H9 (cell line): ENCODE data around the gene SERPINA10. TPM values are rescaled to one million over a fixed set of nuclear protein-coding genes. Genes with fewer than 3 reads are reported as not detected.
A peak's percentile ranks its signal among the peaks of the same experiment; 100 is the strongest.

Source experiments
- DNase-seq: peaks from one replicate; pipeline ENCODE4 v3.0.0-alpha.2; 2017
- H2AFZ ChIP-seq: one replicate; pipeline ENCODE4 v1.6.1; 2013; ENCODE audit warnings: mild to moderate bottlenecking, low read length, control low read depth, moderate library complexity
- H2AK5ac ChIP-seq: 2 replicates; pipeline ENCODE4 v1.6.1; 2013; ENCODE audit warnings: low read length, control low read depth, mixed read lengths; ENCODE audit not compliant: insufficient read length
- H2BK120ac ChIP-seq: one replicate; pipeline ENCODE4 v1.6.1; 2013; ENCODE audit warnings: low read depth, mild to moderate bottlenecking, low read length, control low read depth, inconsistent platforms; ENCODE audit not compliant: poor library complexity, severe bottlenecking
- H2BK12ac ChIP-seq: 2 replicates; pipeline ENCODE4 v1.6.1; 2013; ENCODE audit warnings: low read length, control low read depth, mixed read lengths, low read depth; ENCODE audit not compliant: insufficient read length
- H2BK15ac ChIP-seq: 2 replicates; pipeline ENCODE4 v1.6.1; 2013; ENCODE audit warnings: low read depth, low read length, control low read depth
- H2BK20ac ChIP-seq: one replicate; pipeline ENCODE4 v1.6.1; 2013; ENCODE audit warnings: low read depth, mild to moderate bottlenecking, low read length, control low read depth, inconsistent platforms; ENCODE audit not compliant: poor library complexity, severe bottlenecking
- H2BK5ac ChIP-seq: 2 replicates; pipeline ENCODE4 v1.6.1; 2013; ENCODE audit warnings: low read length, control low read depth, mixed read lengths; ENCODE audit not compliant: insufficient read length
- H3K14ac ChIP-seq: 2 replicates; pipeline ENCODE4 v1.6.1; 2013; ENCODE audit warnings: low read length, control low read depth; ENCODE audit not compliant: insufficient read depth
- H3K18ac ChIP-seq: 2 replicates; pipeline ENCODE4 v1.6.1; 2013; ENCODE audit warnings: low read depth, mild to moderate bottlenecking, mixed read lengths, low read length, control low read depth; ENCODE audit not compliant: insufficient read length
- H3K23ac ChIP-seq: 2 replicates; pipeline ENCODE4 v1.6.1; 2013; ENCODE audit warnings: low read length, control low read depth, mixed read lengths, low read depth; ENCODE audit not compliant: insufficient read length
- H3K23me2 ChIP-seq: 2 replicates; pipeline ENCODE4 v1.6.1; 2013; ENCODE audit warnings: low read depth, mild to moderate bottlenecking, mixed read lengths, low read length, control low read depth; ENCODE audit not compliant: insufficient read length, poor library complexity, severe bottlenecking
- H3K27ac ChIP-seq: 2 replicates; pipeline ENCODE4 v1.5.1; 2013; ENCODE audit warnings: low read length, control low read depth, mixed read lengths, low read depth; ENCODE audit not compliant: insufficient read length
- H3K27me3 ChIP-seq: 2 replicates; pipeline ENCODE4 v1.6.1; 2013; ENCODE audit warnings: low read length, control low read depth, inconsistent platforms; ENCODE audit not compliant: insufficient read depth
- H3K4ac ChIP-seq: 2 replicates; pipeline ENCODE4 v1.6.1; 2013; ENCODE audit warnings: low read depth, mild to moderate bottlenecking, control low read depth, inconsistent platforms, low read length, moderate library complexity
- H3K4me1 ChIP-seq: 2 replicates; pipeline ENCODE4 v1.6.1; 2013; ENCODE audit warnings: low read length, control low read depth, inconsistent platforms; ENCODE audit not compliant: insufficient read depth
- H3K4me2 ChIP-seq: 2 replicates; pipeline ENCODE4 v1.6.1; 2013; ENCODE audit warnings: low read length, control low read depth, mixed read lengths; ENCODE audit not compliant: insufficient read length, insufficient read depth
- H3K56ac ChIP-seq: 2 replicates; pipeline ENCODE4 v1.6.1; 2013; ENCODE audit warnings: low read depth, mild to moderate bottlenecking, mixed read lengths, low read length, control low read depth; ENCODE audit not compliant: insufficient read length
- H3K79me1 ChIP-seq: 2 replicates; pipeline ENCODE4 v1.6.1; 2013; ENCODE audit warnings: low read depth, mild to moderate bottlenecking, moderate library complexity, low read length, control low read depth, inconsistent platforms; ENCODE audit not compliant: insufficient read depth, poor library complexity, severe bottlenecking
- H3K79me2 ChIP-seq: 2 replicates; pipeline ENCODE4 v1.6.1; 2013; ENCODE audit warnings: low read length, control low read depth, inconsistent platforms; ENCODE audit not compliant: insufficient read depth
- H3K9ac ChIP-seq: 2 replicates; pipeline ENCODE4 v1.6.1; 2013; ENCODE audit warnings: low read length, control low read depth, mixed read lengths; ENCODE audit not compliant: insufficient read length; ENCODE audit errors: extremely low read depth
- H3K9me3 ChIP-seq: one replicate; pipeline ENCODE4 v1.6.1; 2013; ENCODE audit warnings: low read depth, low read length, inconsistent platforms; ENCODE audit not compliant: control insufficient read depth
- H3T11ph ChIP-seq: one replicate; pipeline ENCODE4 v1.6.1; 2013; ENCODE audit warnings: mild to moderate bottlenecking, low read length, control low read depth, inconsistent platforms
- H4K20me1 ChIP-seq: one replicate; pipeline ENCODE4 v1.6.1; 2013; ENCODE audit not compliant: control insufficient read depth, insufficient read length, insufficient read depth
- H4K5ac ChIP-seq: 2 replicates; pipeline ENCODE4 v1.6.1; 2013; ENCODE audit warnings: low read depth, mild to moderate bottlenecking, mixed read lengths, low read length, control low read depth; ENCODE audit not compliant: insufficient read length
- H4K8ac ChIP-seq: replicated peaks from 2 replicates; pipeline ENCODE4 v1.6.1; 2013; ENCODE audit warnings: low read length, control low read depth, mixed read lengths, low read depth; ENCODE audit not compliant: insufficient read length
- H4K91ac ChIP-seq: 2 replicates; pipeline ENCODE4 v1.6.1; 2013; ENCODE audit warnings: low read depth, mild to moderate bottlenecking, moderate library complexity, mixed read lengths, low read length, control low read depth; ENCODE audit not compliant: insufficient read length
- H3K27ac Mint-ChIP-seq, 3 experiments: 2 replicates in 2 of 3; 3 replicates in 1 of 3; pipeline ENCODE4 v1.8.0; 2020 to 2021; ENCODE audit warnings: mixed read lengths in 3 of 3, mild to moderate bottlenecking in 1 of 3, moderate library complexity in 1 of 3
- H3K27me3 Mint-ChIP-seq: 2 replicates; pipeline ENCODE4 v1.8.0; 2021; ENCODE audit warnings: low read depth, mild to moderate bottlenecking, moderate library complexity, mixed read lengths
- H3K36me3 Mint-ChIP-seq, 3 experiments: 2 replicates in 2 of 3; 3 replicates in 1 of 3; pipeline ENCODE4 v1.8.0; 2020 to 2021; ENCODE audit warnings: low read depth in 3 of 3, mixed read lengths in 3 of 3; ENCODE audit not compliant: insufficient read depth in 1 of 3
- H3K4me1 Mint-ChIP-seq, 2 experiments: 2 replicates each; pipeline ENCODE4 v1.8.0; 2020; ENCODE audit warnings: mixed read lengths in 2 of 2
- H3K4me3 Mint-ChIP-seq, 2 experiments: 2 replicates in 1 of 2; 3 replicates in 1 of 2; pipeline ENCODE4 v1.8.0; 2020 to 2021; ENCODE audit warnings: mild to moderate bottlenecking in 2 of 2, mixed read lengths in 2 of 2, moderate library complexity in 1 of 2
- H3K9me3 Mint-ChIP-seq, 2 experiments: 2 replicates in 1 of 2; 3 replicates in 1 of 2; pipeline ENCODE4 v1.8.0; 2020; ENCODE audit warnings: mild to moderate bottlenecking in 2 of 2, mixed read lengths in 2 of 2, moderate library complexity in 1 of 2
- WGBS: extraction: QIAGEN DNeasy Blood & Tissue Kit; methylation state at CpG from one replicate; pipeline ENCODE4 v1.1.7; 2013; ENCODE audit warnings: missing lambda C conversion rate, low lambda C conversion rate, mixed read lengths; ENCODE audit not compliant: insufficient read length; ENCODE audit errors: extremely low coverage; 5-methylcytosine and 5-hydroxymethylcytosine counted together
- total RNA-seq: library from RNA; stranded (reverse); gene quantifications from 2 replicates; pipeline ENCODE4 v1.2.1, GENCODE V29; 2021
- TF ChIP-seq, protein P1 (sequence below): fragments of 200-600 bp; sonication (generic); conservative IDR thresholded peaks from 3 replicates; pipeline ENCODE4 v1.8.0; 2021; ENCODE audit warnings: antibody characterized with exemption, mild to moderate bottlenecking

Gene SERPINA10
- total RNA-seq, 1 experiment from 2014 or later = not detected

DNA sequence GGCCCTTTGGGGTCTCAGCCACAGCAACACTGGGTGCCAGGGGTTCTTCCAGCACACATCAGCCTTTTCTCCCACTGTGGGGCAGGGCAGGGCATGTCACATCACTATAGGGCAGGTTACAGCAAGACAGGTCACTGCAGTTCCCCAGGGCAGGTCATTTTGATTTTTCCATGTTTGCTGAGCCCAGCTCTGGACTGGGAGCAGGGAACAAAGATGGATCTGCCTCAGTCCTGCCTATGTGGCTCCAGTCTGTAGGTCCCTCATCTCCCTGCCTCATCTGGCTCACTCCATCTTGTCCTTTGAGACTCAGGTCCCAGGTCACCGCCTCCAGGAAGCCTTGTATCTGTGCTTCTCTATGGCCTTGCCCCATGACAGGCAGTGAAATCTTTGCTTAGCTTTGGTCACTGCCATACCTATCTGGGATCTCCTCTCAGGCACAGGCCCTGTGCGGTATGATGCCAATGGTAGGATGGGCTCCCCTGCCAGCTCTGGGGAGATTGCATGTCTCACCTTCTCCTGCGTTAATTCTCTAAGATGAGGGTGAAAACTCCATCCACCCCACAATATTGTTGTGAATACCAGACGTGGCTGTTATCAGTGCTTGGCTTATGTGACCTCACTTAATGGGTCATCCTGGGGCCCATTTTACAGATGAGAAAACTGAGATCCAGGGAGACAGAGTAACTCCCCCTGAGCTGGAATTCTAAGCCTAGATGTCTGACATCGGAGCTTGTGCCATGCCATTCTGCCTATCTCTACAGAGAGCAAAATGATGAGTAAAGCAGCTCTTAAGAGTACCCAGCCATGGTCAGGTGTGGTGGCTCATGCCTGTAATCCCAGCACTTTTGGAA lies 28.6 kb upstream of the SERPINA10 start:
- Mint-ChIP-seq H3K27ac (peak overlapping the region in 1 of 3 experiments; percentile 54; a peak in 1 of 7 replicates), H3K4me3 (no peak overlapping the region; a peak in 1 of 5 replicates), H3K36me3 (no peaks in the 10 kb centered on the region), H3K4me1 (peaks cover 5 to 6% of the 10 kb centered on the region in 2 experiments; a peak in 2 of 4 replicates), H3K27me3 (peaks cover 5% of the 10 kb centered on the region; the same call in 1 of the 2 replicates), H3K9me3 (0 out of 5 replicates have a peak, but pooled peaks cover 0 to 2% of the 10 kb centered on the region in 2 experiments)
- TF ChIP-seq, protein P1, sequence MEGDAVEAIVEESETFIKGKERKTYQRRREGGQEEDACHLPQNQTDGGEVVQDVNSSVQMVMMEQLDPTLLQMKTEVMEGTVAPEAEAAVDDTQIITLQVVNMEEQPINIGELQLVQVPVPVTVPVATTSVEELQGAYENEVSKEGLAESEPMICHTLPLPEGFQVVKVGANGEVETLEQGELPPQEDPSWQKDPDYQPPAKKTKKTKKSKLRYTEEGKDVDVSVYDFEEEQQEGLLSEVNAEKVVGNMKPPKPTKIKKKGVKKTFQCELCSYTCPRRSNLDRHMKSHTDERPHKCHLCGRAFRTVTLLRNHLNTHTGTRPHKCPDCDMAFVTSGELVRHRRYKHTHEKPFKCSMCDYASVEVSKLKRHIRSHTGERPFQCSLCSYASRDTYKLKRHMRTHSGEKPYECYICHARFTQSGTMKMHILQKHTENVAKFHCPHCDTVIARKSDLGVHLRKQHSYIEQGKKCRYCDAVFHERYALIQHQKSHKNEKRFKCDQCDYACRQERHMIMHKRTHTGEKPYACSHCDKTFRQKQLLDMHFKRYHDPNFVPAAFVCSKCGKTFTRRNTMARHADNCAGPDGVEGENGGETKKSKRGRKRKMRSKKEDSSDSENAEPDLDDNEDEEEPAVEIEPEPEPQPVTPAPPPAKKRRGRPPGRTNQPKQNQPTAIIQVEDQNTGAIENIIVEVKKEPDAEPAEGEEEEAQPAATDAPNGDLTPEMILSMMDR = no peak
- Histone ChIP-seq H3K79me2 (no peaks in the 10 kb centered on the region), H3K56ac (no peak overlapping the region), H3K9ac (no peak overlapping the region), H3K27me3 (no peaks in the 10 kb centered on the region), H3K18ac (no peak overlapping the region), H2BK120ac (no peak overlapping the region), H4K5ac (no peak overlapping the region), H3K9me3 (no peaks in the 10 kb centered on the region), H3K79me1 (no peaks in the 10 kb centered on the region), H2AFZ (no peak overlapping the region), H3K4ac (no peak overlapping the region), H2BK15ac (no peak overlapping the region), H3K23ac (no peak overlapping the region), H2BK5ac (no peak overlapping the region), H2BK20ac (no peak overlapping the region), H4K20me1 (no peaks in the 10 kb centered on the region), H4K8ac (no peak overlapping the region), H4K91ac (no peak overlapping the region), H3T11ph (no peak overlapping the region), H3K4me1 (no peaks in the 10 kb centered on the region), H3K23me2 (no peaks in the 10 kb centered on the region), H3K27ac (no peak overlapping the region), H3K14ac (no peak overlapping the region), H3K4me2 (no peak overlapping the region), H2AK5ac (no peak overlapping the region), H2BK12ac (no peak overlapping the region)
- DNase-seq = no peak
- no CpG with 5 or more reads among the region's 5 CpGs for WGBS
